Thoracic aorta (tissue), 2 donors: ENCODE measurements around the gene TUBA1B. TPM values are rescaled to one million over a fixed set of nuclear protein-coding genes. Genes with fewer than 3 reads are reported as not detected.

Experiments used
- ATAC-seq: fragments of 150-250 bp; one replicate; pipeline ENCODE4 v1.8.0; 2017; ENCODE audit warnings: low read depth; ENCODE audit not compliant: insufficient number of reproducible peaks, low FRiP score
- DNase-seq: peaks from one replicate; pipeline ENCODE4 v3.0.0-alpha.2; 2020; ENCODE audit warnings: low spot score
- H3K27ac ChIP-seq, 2 donors: fragments of 200-600 bp; sonication (generic); 1 replicate in 1 of 2; 2 replicates in 1 of 2; pipeline ENCODE4 v1.5.1; 2016; ENCODE audit warnings: mild to moderate bottlenecking in 2 of 2, moderate library complexity in 2 of 2
- H3K27me3 ChIP-seq: fragments of 200-600 bp; sonication (generic); replicated peaks from 2 replicates; pipeline ENCODE4 v1.6.0; 2016; ENCODE audit warnings: mild to moderate bottlenecking; ENCODE audit not compliant: insufficient read depth
- H3K36me3 ChIP-seq: fragments of 200-600 bp; sonication (generic); one replicate; pipeline ENCODE4 v1.5.1; 2016
- H3K4me1 ChIP-seq, 2 donors: fragments of 200-600 bp; sonication (generic); 1 replicate in 1 of 2; 2 replicates in 1 of 2; pipeline versions ENCODE4 v1.5.1 to v1.6.0; 2016; ENCODE audit warnings: low read depth in 2 of 2, mild to moderate bottlenecking in 1 of 2; ENCODE audit not compliant: control insufficient read depth in 1 of 2
- H3K4me3 ChIP-seq: fragments of 200-600 bp; sonication (generic); 2 replicates; pipeline ENCODE4 v1.5.1; 2016; ENCODE audit warnings: mild to moderate bottlenecking
- H3K9me3 ChIP-seq: fragments of 200-600 bp; sonication (generic); 2 replicates; pipeline ENCODE4 v1.5.1; 2016
- CTCF ChIP-seq: fragments of 200-600 bp; sonication (generic); IDR thresholded peaks from one replicate; pipeline ENCODE4 v1.5.1; 2019; ENCODE audit warnings: antibody characterized with exemption
- total RNA-seq, 2 donors: library from RNA; depleted of rRNA; stranded (reverse); fragments of >200 nt; gene quantifications; one replicate each; pipeline versions ENCODE4 v1.1.0 to v1.2.3, GENCODE V29; 2016

TUBA1B gene
- total RNA-seq, 2 donors from 2014 or later: 501 to 945 TPM

DNA sequence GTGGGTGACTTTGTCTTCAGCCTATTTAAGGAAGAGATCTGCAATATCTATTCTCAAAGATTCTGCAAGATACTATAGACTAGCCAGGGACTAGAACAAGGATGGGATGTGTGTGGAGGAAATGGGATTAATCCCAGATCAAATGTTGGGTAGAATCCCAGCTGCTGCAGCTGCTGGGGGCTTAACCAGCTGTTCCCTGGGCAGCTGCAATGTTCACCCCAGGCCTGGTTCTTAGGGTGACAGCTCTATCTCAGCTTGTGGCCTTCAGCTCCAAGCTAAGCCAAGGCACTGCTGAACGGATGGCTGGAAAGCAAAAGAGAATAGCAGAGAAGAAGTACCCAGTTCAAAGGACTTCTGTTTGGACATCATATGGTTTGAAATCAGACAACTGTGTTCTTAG lies 51.4 kb downstream of the TUBA1B start:
- no peak for TF ChIP-seq CTCF
- no peak for DNase-seq
- Histone ChIP-seq H3K4me3 (no peak overlapping the region), H3K36me3 (no peaks in the 10 kb centered on the region), H3K4me1 (no peaks in the 10 kb centered on the region), H3K9me3 (no peaks in the 10 kb centered on the region), H3K27ac (no peak overlapping the region), H3K27me3 (no peaks in the 10 kb centered on the region)
- no peak for ATAC-seq

Other genes with a start within 250 kb of the TUBA1B start
- gene FKBP11, start 205.9 kb downstream of the TUBA1B start, total RNA-seq: 10 to 100 TPM; 19.0 to 22.2 TPM
- 10 to 100 TPM; 63.4 to 65.8 TPM for gene ARF3, start 173.9 kb downstream of the TUBA1B start, total RNA-seq
- gene WNT10B, start 159.7 kb downstream of the TUBA1B start, total RNA-seq: 1 to 10 TPM in 1 of 2 donors, under 1 TPM in 1; 0.54 to 2.3 TPM
- 1 to 10 TPM in 1 of 2 donors, not detected in 1; 1.2 TPM for gene WNT1, start 153.1 kb downstream of the TUBA1B start, total RNA-seq
- under 1 TPM in 1 of 2 donors, not detected in 1; 0.14 TPM for gene DDN, start 132.0 kb downstream of the TUBA1B start, total RNA-seq
- 10 to 100 TPM; 53.2 to 68.1 TPM for gene PRKAG1, start 112.6 kb downstream of the TUBA1B start, total RNA-seq
- 100 to 1,000 TPM in 1 of 2 donors, 10 to 100 TPM in 1; 56.5 to 101 TPM for gene KMT2D, start 70.6 kb downstream of the TUBA1B start, total RNA-seq
- gene RHEBL1, start 61.4 kb downstream of the TUBA1B start, total RNA-seq: 1 to 10 TPM in 1 of 2 donors, not detected in 1; 1.3 TPM
- 1 to 10 TPM; 1.2 to 2.4 TPM for gene DHH, start 36.6 kb downstream of the TUBA1B start, total RNA-seq
- 10 to 100 TPM; 77.7 to 93.4 TPM for gene LMBR1L, start 20.5 kb downstream of the TUBA1B start, total RNA-seq
- gene TUBA1A, start 57.7 kb upstream of the TUBA1B start, total RNA-seq: 100 to 1,000 TPM; 107 to 259 TPM
- 100 to 1,000 TPM; 239 to 277 TPM for gene TUBA1C, start 133.7 kb upstream of the TUBA1B start, total RNA-seq
- gene PRPH, start 163.8 kb upstream of the TUBA1B start, total RNA-seq: 1 to 10 TPM in 1 of 2 donors, not detected in 1; 2.5 TPM
- under 1 TPM; 0.27 to 0.99 TPM for gene TROAP, start 191.9 kb upstream of the TUBA1B start, total RNA-seq
- gene C1QL4, start 205.8 kb upstream of the TUBA1B start, total RNA-seq: not detected
- 1 to 10 TPM in 1 of 2 donors, under 1 TPM in 1; 0.68 to 1.5 TPM for gene DNAJC22, start 215.5 kb upstream of the TUBA1B start, total RNA-seq
- 10 to 100 TPM; 11.5 to 31.4 TPM for gene SPATS2, start 236.1 kb upstream of the TUBA1B start, total RNA-seq